Astrocyte (in vitro differentiated cells and primary cell): ENCODE measurements around the gene METTL27.

Experiments
- EZH2 ChIP-seq: IDR thresholded peaks from 2 replicates; pipeline ENCODE4 v1.6.1; 2012; ENCODE audit warnings: mild to moderate bottlenecking, low read length, inconsistent platforms; ENCODE audit not compliant: insufficient read depth
- TF ChIP-seq, protein P1 (sequence below): IDR thresholded peaks from 2 replicates; pipeline ENCODE4 v1.5.1; 2011; ENCODE audit warnings: low read depth, mild to moderate bottlenecking, inconsistent platforms, low read length, moderate library complexity; ENCODE audit not compliant: insufficient read depth

GRCh38 chr7:73789051-73789450, 53.3 kb downstream of the METTL27 start:
- TF ChIP-seq EZH2, result no peak
- TF ChIP-seq, protein P1, sequence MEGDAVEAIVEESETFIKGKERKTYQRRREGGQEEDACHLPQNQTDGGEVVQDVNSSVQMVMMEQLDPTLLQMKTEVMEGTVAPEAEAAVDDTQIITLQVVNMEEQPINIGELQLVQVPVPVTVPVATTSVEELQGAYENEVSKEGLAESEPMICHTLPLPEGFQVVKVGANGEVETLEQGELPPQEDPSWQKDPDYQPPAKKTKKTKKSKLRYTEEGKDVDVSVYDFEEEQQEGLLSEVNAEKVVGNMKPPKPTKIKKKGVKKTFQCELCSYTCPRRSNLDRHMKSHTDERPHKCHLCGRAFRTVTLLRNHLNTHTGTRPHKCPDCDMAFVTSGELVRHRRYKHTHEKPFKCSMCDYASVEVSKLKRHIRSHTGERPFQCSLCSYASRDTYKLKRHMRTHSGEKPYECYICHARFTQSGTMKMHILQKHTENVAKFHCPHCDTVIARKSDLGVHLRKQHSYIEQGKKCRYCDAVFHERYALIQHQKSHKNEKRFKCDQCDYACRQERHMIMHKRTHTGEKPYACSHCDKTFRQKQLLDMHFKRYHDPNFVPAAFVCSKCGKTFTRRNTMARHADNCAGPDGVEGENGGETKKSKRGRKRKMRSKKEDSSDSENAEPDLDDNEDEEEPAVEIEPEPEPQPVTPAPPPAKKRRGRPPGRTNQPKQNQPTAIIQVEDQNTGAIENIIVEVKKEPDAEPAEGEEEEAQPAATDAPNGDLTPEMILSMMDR, result no peak
